Neural cell (in vitro differentiated cells): ENCODE measurements around the gene QPCTL. TPM values are rescaled to one million over a fixed set of nuclear protein-coding genes. Genes with fewer than 3 reads are reported as not detected.
A peak's percentile ranks its signal among the peaks of the same experiment; 100 is the strongest.

Experiments
- H2AFZ ChIP-seq: fragments of 200-600, 300-800 bp; sonication (generic), shearing (Covaris generic); 2 replicates; pipeline ENCODE4 v1.6.0; 2014; ENCODE audit warnings: low read depth, mild to moderate bottlenecking, antibody characterized with exemption, low read length, moderate library complexity
- H3F3A ChIP-seq: fragments of 200-600 bp; shearing (Covaris generic); 2 replicates; pipeline ENCODE4 v1.6.1; 2016; ENCODE audit warnings: mild to moderate bottlenecking, moderate library complexity, mixed read lengths, antibody characterized with exemption, low read length; ENCODE audit not compliant: insufficient read depth, poor library complexity, severe bottlenecking
- H3K27ac ChIP-seq: fragments of 200-600, 300-800 bp; sonication (generic), shearing (Covaris generic); 2 replicates; pipeline ENCODE4 v1.5.1; 2014; ENCODE audit warnings: mild to moderate bottlenecking, low read length, moderate library complexity
- H3K27me3 ChIP-seq: fragments of 300-800, 200-600 bp; sonication (generic), shearing (Covaris generic); 2 replicates; pipeline ENCODE4 v1.6.0; 2014; ENCODE audit warnings: mild to moderate bottlenecking, low read depth, low read length, moderate library complexity; ENCODE audit not compliant: insufficient read depth
- H3K36me3 ChIP-seq: fragments of 300-800, 200-600 bp; sonication (generic), shearing (Covaris generic); 2 replicates; pipeline ENCODE4 v1.5.1; 2014; ENCODE audit warnings: mild to moderate bottlenecking, antibody characterized with exemption, low read length, moderate library complexity; ENCODE audit not compliant: insufficient read depth
- H3K4me2 ChIP-seq: fragments of 300-800, 200-600 bp; sonication (generic), shearing (Covaris generic); 2 replicates; pipeline ENCODE4 v1.6.0; 2014; ENCODE audit warnings: mild to moderate bottlenecking, low read length
- H3K4me3 ChIP-seq: fragments of 300-800, 200-600 bp; sonication (generic), shearing (Covaris generic); 2 replicates; pipeline ENCODE4 v1.5.1; 2014; ENCODE audit warnings: mild to moderate bottlenecking, low read length, moderate library complexity
- H3K79me2 ChIP-seq: fragments of 200-600 bp; shearing (Covaris generic); replicated peaks from 2 replicates; pipeline ENCODE4 v1.6.0; 2014; ENCODE audit warnings: mild to moderate bottlenecking, low read length, moderate library complexity; ENCODE audit not compliant: insufficient read depth
- H3K9ac ChIP-seq: fragments of 300-800, 200-600 bp; sonication (generic), shearing (Covaris generic); 2 replicates; pipeline ENCODE4 v1.6.1; 2016; ENCODE audit warnings: mild to moderate bottlenecking, low read length, mixed read lengths
- H3K9me2 ChIP-seq: fragments of 200-600 bp; shearing (Covaris generic); 2 replicates; pipeline ENCODE4 v1.6.1; 2016; ENCODE audit warnings: mild to moderate bottlenecking, low read length, mixed read lengths; ENCODE audit not compliant: insufficient read depth
- H3K9me3 ChIP-seq: fragments of 200-600, 300-800 bp; sonication (generic), shearing (Covaris generic); 2 replicates; pipeline ENCODE4 v1.6.1; 2016; ENCODE audit warnings: mild to moderate bottlenecking, mixed run types, low read length, moderate library complexity, mixed read lengths
- H4K20me1 ChIP-seq: fragments of 200-600 bp; shearing (Covaris generic); 2 replicates; pipeline ENCODE4 v1.6.1; 2016; ENCODE audit warnings: mild to moderate bottlenecking, mixed run types; ENCODE audit not compliant: insufficient read depth
- EP300 ChIP-seq: fragments of 450-650 bp; conservative IDR thresholded peaks from 2 replicates; pipeline ENCODE4 v1.6.1; 2014; ENCODE audit warnings: antibody characterized with exemption, mild to moderate bottlenecking, moderate library complexity; ENCODE audit not compliant: poor library complexity, severe bottlenecking
- EZH2 ChIP-seq: fragments of 200-600, 300-800 bp; shearing (Covaris generic), sonication (generic); IDR thresholded peaks from 2 replicates; pipeline ENCODE4 v1.6.1; 2014; ENCODE audit warnings: antibody characterized with exemption, low read length, borderline replicate concordance, mild to moderate bottlenecking; ENCODE audit not compliant: insufficient read depth, poor library complexity, severe bottlenecking
- MXI1 ChIP-seq: fragments of 450-650 bp; conservative IDR thresholded peaks from 2 replicates; pipeline ENCODE4 v1.6.1; 2014; ENCODE audit warnings: antibody characterized with exemption, mild to moderate bottlenecking; ENCODE audit not compliant: poor library complexity, severe bottlenecking
- POLR2AphosphoS5 ChIP-seq: IDR thresholded peaks from 2 replicates; pipeline ENCODE4 v1.6.1; 2012
- RAD21 ChIP-seq: fragments of 450-650 bp; conservative IDR thresholded peaks from 2 replicates; pipeline ENCODE4 v1.6.1; 2014; ENCODE audit warnings: antibody characterized with exemption, mild to moderate bottlenecking, moderate library complexity
- SMC3 ChIP-seq: fragments of 450-650 bp; conservative IDR thresholded peaks from 2 replicates; pipeline ENCODE4 v1.6.1; 2014; ENCODE audit warnings: antibody characterized with exemption, mild to moderate bottlenecking, moderate library complexity; ENCODE audit not compliant: poor library complexity
- TAF1 ChIP-seq: IDR thresholded peaks from 2 replicates; pipeline ENCODE4 v1.6.1; 2012; ENCODE audit warnings: low read depth
- polyA minus RNA-seq: library from RNA; depleted of rRNA, polyadenylated mRNA; stranded (reverse); fragments of >200 nt; gene quantifications from 2 replicates; pipeline ENCODE4 v1.2.3, GENCODE V29; 2014
- polyA plus RNA-seq: library from polyadenylated mRNA; depleted of rRNA; stranded (reverse); fragments of >200 nt; gene quantifications from 2 replicates; pipeline ENCODE4 v1.2.3, GENCODE V29; 2014
- TF ChIP-seq, protein P1 (sequence below): fragments of 450-650 bp; IDR thresholded peaks from 2 replicates; pipeline ENCODE4 v1.5.1; 2014; ENCODE audit warnings: antibody characterized with exemption, mild to moderate bottlenecking, moderate library complexity; ENCODE audit not compliant: poor library complexity, severe bottlenecking
- TF ChIP-seq, protein P2 (sequence below): IDR thresholded peaks from 2 replicates; pipeline ENCODE4 v1.6.1; 2012; ENCODE audit warnings: borderline replicate concordance

The QPCTL gene
- 6.8 and 8.4 TPM in 2 replicates for polyA plus RNA-seq
- polyA minus RNA-seq: 3.5 and 5.4 TPM in 2 replicates

DNA sequence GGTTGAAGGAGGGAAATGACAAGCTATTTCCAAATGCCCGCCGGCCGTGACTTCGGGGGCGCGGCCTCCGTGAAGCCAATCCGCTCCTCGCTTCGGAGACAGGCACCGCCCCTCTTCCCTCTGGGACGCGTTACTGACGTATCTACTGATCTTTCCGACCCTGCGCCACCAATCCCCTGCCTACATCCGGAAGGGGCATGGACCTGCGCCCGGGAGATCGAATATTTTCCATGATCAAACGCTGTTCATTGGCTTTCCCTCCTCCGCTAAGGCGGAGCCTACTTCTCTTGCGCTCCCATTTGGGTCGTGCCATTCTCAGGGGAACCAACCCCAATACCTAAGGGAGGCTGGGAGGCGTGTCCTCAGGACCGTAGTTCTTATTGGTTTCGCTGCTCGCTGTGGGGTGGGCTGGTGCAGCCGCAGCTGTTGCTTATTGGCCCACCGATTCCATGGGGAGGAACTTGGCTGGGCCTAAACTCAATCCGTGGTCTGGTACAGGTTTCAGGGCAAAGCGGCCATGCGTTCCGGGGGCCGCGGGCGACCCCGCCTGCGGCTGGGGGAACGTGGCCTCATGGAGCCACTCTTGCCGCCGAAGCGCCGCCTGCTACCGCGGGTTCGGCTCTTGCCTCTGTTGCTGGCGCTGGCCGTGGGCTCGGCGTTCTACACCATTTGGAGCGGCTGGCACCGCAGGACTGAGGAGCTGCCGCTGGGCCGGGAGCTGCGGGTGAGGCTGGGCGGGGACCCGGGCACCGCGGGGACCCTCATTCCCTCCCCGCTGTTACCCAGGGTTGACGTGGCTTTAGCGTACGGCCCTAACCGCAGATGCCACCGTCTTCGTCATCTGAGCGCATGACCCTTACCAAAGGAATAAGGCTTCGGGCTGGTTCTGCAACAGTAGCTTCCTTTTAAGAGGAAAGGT, at the start of gene QPCTL:
Gene QPCTL (plus strand): TSS at position 480 of the 919 bp plus-strand sequence. CDS start 38 bp downstream, at position 518.
- H3K9ac ChIP-seq: peak within 1 kb of the TSS; percentile 88
- H3F3A ChIP-seq: no peaks in the 10 kb centered on the region
- H3K4me3 ChIP-seq: peak within 1 kb of the TSS; percentile 92
- peak within 1 kb of the TSS; percentile 83 for H2AFZ ChIP-seq
- TF ChIP-seq, protein P1, sequence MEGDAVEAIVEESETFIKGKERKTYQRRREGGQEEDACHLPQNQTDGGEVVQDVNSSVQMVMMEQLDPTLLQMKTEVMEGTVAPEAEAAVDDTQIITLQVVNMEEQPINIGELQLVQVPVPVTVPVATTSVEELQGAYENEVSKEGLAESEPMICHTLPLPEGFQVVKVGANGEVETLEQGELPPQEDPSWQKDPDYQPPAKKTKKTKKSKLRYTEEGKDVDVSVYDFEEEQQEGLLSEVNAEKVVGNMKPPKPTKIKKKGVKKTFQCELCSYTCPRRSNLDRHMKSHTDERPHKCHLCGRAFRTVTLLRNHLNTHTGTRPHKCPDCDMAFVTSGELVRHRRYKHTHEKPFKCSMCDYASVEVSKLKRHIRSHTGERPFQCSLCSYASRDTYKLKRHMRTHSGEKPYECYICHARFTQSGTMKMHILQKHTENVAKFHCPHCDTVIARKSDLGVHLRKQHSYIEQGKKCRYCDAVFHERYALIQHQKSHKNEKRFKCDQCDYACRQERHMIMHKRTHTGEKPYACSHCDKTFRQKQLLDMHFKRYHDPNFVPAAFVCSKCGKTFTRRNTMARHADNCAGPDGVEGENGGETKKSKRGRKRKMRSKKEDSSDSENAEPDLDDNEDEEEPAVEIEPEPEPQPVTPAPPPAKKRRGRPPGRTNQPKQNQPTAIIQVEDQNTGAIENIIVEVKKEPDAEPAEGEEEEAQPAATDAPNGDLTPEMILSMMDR: no peak
- peak; percentile 72 for TF ChIP-seq TAF1
- TF ChIP-seq EP300: no peak
- TF ChIP-seq, protein P2, sequence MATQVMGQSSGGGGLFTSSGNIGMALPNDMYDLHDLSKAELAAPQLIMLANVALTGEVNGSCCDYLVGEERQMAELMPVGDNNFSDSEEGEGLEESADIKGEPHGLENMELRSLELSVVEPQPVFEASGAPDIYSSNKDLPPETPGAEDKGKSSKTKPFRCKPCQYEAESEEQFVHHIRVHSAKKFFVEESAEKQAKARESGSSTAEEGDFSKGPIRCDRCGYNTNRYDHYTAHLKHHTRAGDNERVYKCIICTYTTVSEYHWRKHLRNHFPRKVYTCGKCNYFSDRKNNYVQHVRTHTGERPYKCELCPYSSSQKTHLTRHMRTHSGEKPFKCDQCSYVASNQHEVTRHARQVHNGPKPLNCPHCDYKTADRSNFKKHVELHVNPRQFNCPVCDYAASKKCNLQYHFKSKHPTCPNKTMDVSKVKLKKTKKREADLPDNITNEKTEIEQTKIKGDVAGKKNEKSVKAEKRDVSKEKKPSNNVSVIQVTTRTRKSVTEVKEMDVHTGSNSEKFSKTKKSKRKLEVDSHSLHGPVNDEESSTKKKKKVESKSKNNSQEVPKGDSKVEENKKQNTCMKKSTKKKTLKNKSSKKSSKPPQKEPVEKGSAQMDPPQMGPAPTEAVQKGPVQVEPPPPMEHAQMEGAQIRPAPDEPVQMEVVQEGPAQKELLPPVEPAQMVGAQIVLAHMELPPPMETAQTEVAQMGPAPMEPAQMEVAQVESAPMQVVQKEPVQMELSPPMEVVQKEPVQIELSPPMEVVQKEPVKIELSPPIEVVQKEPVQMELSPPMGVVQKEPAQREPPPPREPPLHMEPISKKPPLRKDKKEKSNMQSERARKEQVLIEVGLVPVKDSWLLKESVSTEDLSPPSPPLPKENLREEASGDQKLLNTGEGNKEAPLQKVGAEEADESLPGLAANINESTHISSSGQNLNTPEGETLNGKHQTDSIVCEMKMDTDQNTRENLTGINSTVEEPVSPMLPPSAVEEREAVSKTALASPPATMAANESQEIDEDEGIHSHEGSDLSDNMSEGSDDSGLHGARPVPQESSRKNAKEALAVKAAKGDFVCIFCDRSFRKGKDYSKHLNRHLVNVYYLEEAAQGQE: peak; percentile 26
- TF ChIP-seq RAD21: no peak
- TF ChIP-seq POLR2AphosphoS5: peak; percentile 79
- no peak for TF ChIP-seq EZH2
- TF ChIP-seq SMC3: no peak
- TF ChIP-seq MXI1: peak; percentile 80
- no peaks in the 10 kb centered on the region for H3K9me3 ChIP-seq
- H3K4me2 ChIP-seq: peak within 1 kb of the TSS; percentile 93
- no peaks in the 10 kb centered on the region for H3K27me3 ChIP-seq
- peaks cover 12% of the 10 kb centered on the region for H3K79me2 ChIP-seq
- no peaks in the 10 kb centered on the region for H3K9me2 ChIP-seq
- peak within 1 kb of the TSS; percentile 87 for H3K27ac ChIP-seq
- no peaks in the 10 kb centered on the region for H3K36me3 ChIP-seq
- H4K20me1 ChIP-seq: no peaks in the 10 kb centered on the region

DNA sequence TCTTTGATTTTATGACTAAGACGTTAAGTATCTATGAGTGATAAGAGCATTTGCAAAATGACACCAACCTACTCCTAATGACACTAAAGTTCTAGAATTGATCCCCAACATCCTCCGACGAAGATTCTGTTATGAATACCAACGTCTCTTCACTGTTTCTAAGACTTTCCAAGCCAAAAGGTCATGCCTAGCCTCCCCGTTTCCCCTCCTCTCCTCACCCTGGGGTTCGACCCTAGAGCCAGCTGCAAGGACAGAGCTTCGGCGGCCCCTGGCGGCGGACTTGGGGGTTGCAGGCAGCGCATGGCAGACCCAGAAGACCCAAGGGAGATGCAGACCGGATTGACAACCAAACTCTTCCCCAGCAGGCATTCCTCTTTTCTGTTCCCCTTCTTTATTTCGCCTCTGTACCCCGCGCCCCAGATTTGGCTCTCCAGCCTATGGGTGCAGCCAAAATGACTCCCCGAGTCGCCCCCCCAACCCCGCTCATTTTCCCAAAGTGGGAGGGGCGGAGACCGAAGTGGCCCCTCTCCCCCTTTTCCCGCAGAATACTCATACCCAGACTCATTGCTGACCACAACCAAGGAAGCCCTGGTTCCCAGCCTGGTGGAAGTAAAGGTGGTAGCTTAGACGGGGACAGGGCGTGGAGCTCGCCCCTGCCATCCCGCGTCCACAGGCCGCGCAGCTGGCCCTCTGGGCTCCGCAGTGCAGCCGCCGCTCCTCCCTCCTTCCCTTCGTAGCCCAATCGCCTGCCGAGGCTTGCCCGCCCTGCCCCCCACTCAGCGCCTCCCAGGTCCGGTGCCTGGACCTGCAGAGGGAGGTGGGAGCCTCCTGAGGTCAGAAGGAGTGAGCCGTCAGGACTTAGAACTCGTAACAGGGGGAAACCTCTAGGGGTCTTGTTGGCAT, 49.2 kb upstream of the QPCTL start:
- Histone ChIP-seq H3K4me2 (no peak overlapping the region), H3F3A (no peaks in the 10 kb centered on the region), H3K27me3 (peaks cover 10% of the 10 kb centered on the region), H3K9me3 (no peaks in the 10 kb centered on the region), H3K9ac (peak overlapping the region; percentile 24), H3K79me2 (no peaks in the 10 kb centered on the region), H2AFZ (no peak overlapping the region), H4K20me1 (no peaks in the 10 kb centered on the region), H3K27ac (no peak overlapping the region), H3K9me2 (no peaks in the 10 kb centered on the region), H3K36me3 (no peaks in the 10 kb centered on the region), H3K4me3 (peak overlapping the region; percentile 75)
- TF ChIP-seq RAD21 (peak; percentile 93), EP300 (no peak), MXI1 (peak; percentile 42), SMC3 (peak; percentile 85), EZH2 (no peak)
- TF ChIP-seq, protein P1: peak; percentile 96
